ENCODE data around the gene CHRNA10.

Gene CHRNA10

GRCh38 chr11:3669742-3670183 is 1.4 kb downstream of the CHRNA10 start:
- H3K27ac ChIP-seq, result peak overlapping the region; percentile 27
- no peak overlapping the region for H3K4me3 ChIP-seq (ENCODE audit: low read depth in 1 of 2, low read length in 1 of 2)
- no peaks in the 10 kb centered on the region for H3K9me3 ChIP-seq
- H3K4me1 ChIP-seq (ENCODE audit: control insufficient read depth in 1 of 2, insufficient read depth in 1 of 2, low read depth in 1 of 2, low read length in 1 of 2), result no peaks in the 10 kb centered on the region
- peaks cover 97% of the 10 kb centered on the region for H3K36me3 ChIP-seq
- no peaks in the 10 kb centered on the region for H3K27me3 ChIP-seq
- TF ChIP-seq CTCF (IDR thresholded peaks at IDR 0.05), result no peak

- TF ChIP-seq CTCF (IDR thresholded peaks at IDR 0.05), result no peak
Observed at GRCh38 chr11:3669128-3669527, 2.1 kb downstream of the CHRNA10 start.

GRCh38 chr11:3667149-3668035 is 3.8 kb downstream of the CHRNA10 start:
- TF ChIP-seq CTCF (IDR thresholded peaks at IDR 0.05), result no peak
- H3K4me3 ChIP-seq (ENCODE audit: low read depth in 1 of 2, low read length in 1 of 2), result no peak overlapping the region
- no peaks in the 10 kb centered on the region for H3K27me3 ChIP-seq
- H3K27ac ChIP-seq, result no peak overlapping the region
- no peaks in the 10 kb centered on the region for H3K4me1 ChIP-seq (ENCODE audit: control insufficient read depth in 1 of 2, insufficient read depth in 1 of 2, low read depth in 1 of 2, low read length in 1 of 2)
- no peaks in the 10 kb centered on the region for H3K9me3 ChIP-seq
- H3K36me3 ChIP-seq, result peaks cover 83% of the 10 kb centered on the region

More at GRCh38 chr11:3669128-3669527, 2.1 kb downstream of the CHRNA10 start:
- H3K36me3 ChIP-seq, result peaks cover 97% of the 10 kb centered on the region
- no peak overlapping the region for H3K27ac ChIP-seq
- no peaks in the 10 kb centered on the region for H3K27me3 ChIP-seq
- H3K9me3 ChIP-seq, result no peaks in the 10 kb centered on the region
- no peaks in the 10 kb centered on the region for H3K4me1 ChIP-seq (ENCODE audit: control insufficient read depth in 1 of 2, insufficient read depth in 1 of 2, low read depth in 1 of 2, low read length in 1 of 2)
- H3K4me3 ChIP-seq (ENCODE audit: low read depth in 1 of 2, low read length in 1 of 2), result no peak overlapping the region

- Histone ChIP-seq H3K27ac (no peak overlapping the region), H3K4me1 (ENCODE audit: control insufficient read depth in 1 of 2, insufficient read depth in 1 of 2, low read depth in 1 of 2, low read length in 1 of 2) (no peaks in the 10 kb centered on the region), H3K4me3 (ENCODE audit: low read depth in 1 of 2, low read length in 1 of 2) (no peak overlapping the region), H3K9me3 (no peaks in the 10 kb centered on the region), H3K36me3 (peaks cover 72% of the 10 kb centered on the region), H3K27me3 (no peaks in the 10 kb centered on the region)
- TF ChIP-seq CTCF (IDR thresholded peaks at IDR 0.05), result no peak
Observed at GRCh38 chr11:3666023-3666530, 5.1 kb downstream of the CHRNA10 start.

- H3K27ac ChIP-seq, result no peak overlapping the region
- TF ChIP-seq CTCF (IDR thresholded peaks at IDR 0.05), result no peak
- no peak overlapping the region for H3K4me3 ChIP-seq (ENCODE audit: low read depth in 1 of 2, low read length in 1 of 2)
- no peaks in the 10 kb centered on the region for H3K27me3 ChIP-seq
- no peaks in the 10 kb centered on the region for H3K9me3 ChIP-seq
- H3K36me3 ChIP-seq, result peaks cover 66% of the 10 kb centered on the region
- no peaks in the 10 kb centered on the region for H3K4me1 ChIP-seq (ENCODE audit: control insufficient read depth in 1 of 2, insufficient read depth in 1 of 2, low read depth in 1 of 2, low read length in 1 of 2)
Observed at GRCh38 chr11:3665336-3666022, 5.7 kb downstream of the CHRNA10 start.

Data from neutrophil (primary cell).